HG03565 (cell line): ENCODE results near the gene MEFV.
"Not testable (repeated sequence)": the region's sequence is repeated elsewhere in the genome, so short reads cannot be mapped to it uniquely, and the experiment has no call there.

Experiments used
- ATAC-seq: cut with Tn5 transposase; IDR thresholded peaks from one replicate; pipeline ENCODE4 v1.9.1; 2021; ENCODE audit warnings: mild to moderate bottlenecking, moderate library complexity; ENCODE audit not compliant: unreplicated experiment

MEFV gene

DNA sequence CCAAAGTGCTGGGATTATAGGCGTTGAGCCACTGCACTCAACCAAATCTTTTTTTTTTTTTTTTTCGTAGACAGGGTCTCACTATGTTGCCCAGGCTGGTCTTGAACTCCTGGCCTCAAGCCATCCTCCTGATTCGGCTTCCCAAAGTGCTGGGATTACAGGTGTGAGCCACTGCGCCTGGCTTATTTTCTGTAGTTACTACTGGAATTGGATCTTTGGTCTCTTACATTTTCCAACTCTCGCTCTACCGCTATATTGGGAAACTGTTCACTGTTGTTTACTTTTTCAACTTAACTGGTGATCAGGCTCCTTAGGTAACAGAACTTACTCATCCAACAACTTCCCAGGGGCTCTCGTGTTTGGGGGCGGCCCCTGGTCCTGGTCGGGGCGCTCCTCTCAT is 35.6 kb downstream of the MEFV start:
- ATAC-seq: no peak

GRCh38 chr16:3216263-3216640 is 40.2 kb downstream of the MEFV start:
- ATAC-seq: no peak

DNA sequence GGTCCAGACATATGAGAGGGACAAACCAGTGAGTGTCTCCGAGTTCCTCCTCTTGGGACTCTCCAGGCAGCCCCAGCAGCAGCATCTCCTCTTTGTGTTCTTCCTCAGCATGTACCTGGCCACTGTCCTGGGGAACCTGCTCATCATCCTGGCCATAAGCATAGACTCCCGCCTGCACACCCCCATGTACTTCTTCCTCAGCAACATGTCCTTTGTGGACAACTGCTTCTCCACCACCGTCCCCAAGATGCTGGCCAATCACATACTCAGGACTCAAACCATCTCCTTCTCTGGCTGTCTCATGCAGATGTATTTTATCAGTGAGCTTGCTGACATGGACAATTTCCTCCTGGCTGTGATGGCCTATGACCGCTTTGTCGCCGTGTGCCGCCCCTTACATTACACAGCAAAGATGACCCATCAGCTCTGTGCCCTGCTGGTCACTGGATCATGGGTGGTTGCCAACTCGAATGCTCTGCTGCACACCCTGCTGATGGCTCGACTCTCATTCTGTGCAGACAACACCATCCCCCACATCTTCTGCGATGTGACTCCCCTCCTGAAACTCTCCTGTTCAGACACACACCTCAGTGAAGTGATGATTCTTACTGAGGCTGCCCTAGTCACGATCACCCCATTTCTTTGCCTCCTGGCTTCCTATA is 40.7 kb downstream of the MEFV start:
- no peak for ATAC-seq

DNA sequence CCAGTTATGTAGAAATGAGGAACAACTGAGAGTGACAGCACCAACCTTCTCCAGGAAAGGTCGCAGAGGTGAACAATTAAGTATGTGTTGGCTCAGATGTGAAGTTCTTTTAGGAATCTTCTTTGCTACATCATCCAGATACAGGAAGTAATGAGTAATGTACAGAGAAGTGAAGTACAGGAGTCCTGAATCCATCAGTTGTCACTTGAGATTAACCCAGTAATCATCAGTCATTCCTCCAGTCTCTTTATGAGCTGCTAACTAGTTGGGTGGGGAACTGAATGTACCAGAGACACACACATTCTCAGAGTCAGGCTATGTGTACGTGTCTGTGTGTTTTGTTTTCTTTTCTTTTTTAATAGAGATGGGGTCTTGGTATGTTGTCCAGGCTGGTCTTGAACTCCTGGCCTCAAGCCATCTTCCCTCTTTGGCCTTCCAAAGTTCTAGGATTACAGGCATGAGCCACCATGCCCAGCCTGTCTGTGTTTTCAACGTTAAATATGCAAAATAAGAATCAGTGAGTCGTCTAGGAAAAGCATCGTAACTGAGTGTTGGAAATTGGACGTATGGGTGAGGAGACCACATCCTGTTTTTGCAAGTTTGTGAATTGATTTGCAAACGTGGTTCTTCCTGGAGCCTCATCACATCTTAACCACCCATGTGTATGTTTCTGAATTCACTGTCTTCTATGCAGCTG is 41.4 kb downstream of the MEFV start:
- no peak for ATAC-seq

DNA sequence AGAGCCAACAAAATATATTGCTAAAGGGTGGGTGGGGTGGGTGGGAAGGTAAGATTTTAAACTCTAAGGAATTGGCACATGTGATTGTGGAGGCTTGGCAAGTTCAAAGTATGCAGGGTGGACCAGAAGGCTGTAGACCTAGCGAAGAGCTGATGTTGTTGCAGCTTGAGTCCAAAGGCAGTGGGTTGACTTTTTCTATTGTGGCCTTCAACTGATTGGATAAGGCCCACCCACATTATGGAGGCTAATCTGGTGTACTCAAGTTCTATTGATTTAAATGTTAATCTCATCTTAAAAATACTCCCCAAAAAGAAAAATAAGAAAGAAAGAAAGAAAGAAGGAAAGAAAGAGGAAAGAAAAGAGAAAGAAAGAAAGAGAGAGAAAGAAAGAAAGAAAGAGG is 43.9 kb downstream of the MEFV start:
- no peak for ATAC-seq

DNA sequence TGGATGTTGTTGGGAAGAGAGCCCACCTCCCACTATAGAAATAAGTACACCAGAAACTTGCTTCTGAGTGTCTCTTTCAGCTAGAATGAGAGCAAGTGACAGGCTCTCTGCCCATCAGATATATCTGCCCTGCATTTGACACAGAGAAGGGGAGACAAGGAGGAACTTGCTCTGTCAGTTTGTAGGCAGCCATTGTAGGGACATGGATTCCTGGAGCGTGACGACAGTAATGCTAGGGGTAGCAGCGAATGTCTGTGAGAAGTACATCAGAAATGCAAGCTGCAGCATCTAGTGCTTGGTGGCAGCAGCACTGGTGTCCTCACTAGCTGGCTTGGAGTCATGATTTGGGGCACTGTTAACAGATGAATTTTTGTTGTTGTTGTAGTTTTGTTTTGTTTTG is 44.4 kb downstream of the MEFV start:
- no peak for ATAC-seq

DNA sequence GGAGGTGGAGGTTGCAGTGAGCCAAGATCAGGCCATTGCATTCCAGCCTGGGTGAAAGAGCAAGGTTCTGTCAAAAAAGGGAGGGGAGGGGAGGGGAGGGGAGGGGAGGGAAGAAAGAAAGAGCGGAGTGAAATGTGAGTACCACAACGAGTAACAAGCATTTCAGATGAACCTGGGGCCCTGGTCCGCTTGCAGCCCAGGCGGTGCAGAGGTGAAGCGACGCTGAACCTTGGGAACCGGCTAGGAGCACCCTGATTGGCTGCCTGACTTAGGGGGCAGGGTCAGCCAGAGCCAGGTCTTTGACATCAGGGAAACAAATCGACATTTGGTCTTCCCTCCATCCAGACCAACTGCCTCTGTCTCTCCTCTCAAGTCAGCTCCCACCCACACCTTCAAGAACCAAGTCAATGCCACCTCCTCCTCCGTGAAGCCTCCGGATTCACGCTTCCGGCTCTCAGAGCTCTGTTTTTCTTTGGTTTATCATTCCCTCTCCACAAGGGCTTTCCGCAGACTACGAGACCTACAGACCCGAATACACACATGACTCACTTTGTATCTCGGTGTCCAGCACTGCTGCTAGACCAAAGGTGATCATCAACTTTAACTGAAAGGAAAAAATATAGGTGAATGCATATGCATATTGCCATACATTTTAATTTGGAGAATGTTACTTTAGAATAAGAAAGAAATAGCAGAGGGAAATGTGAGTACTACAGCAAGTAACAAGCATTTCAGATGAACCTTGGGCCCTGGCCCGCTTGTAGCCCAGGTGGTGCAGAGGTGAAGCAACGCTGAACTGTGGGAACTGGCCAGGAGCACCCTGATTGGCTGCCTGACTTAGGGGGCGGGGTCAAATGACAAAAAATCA is 49.1 kb downstream of the MEFV start:
- no peak for ATAC-seq

DNA sequence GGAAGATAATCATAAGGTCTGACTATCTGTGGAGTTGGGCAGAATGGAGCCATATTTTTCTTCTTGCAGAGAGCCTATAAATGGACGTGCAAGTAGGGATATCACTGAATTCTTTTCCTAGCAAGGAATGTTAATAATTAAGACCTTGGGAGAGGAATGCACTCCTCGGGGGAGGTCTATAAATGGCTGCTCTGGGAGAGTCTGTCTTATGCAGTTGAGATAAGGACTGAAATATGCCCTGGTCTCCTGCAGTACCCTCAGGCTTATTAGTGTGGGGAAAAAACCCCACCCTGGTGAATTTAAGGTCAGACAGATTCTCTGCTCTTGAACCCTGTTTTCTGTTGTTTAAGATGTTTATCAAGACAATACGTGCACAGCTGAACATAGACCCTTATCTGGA is 50.5 kb downstream of the MEFV start:
- ATAC-seq: not testable (repeated sequence)

- ATAC-seq: no peak
These were observed 53.4 kb downstream of the MEFV start for GRCh38 chr16:3202903-3203539.

DNA sequence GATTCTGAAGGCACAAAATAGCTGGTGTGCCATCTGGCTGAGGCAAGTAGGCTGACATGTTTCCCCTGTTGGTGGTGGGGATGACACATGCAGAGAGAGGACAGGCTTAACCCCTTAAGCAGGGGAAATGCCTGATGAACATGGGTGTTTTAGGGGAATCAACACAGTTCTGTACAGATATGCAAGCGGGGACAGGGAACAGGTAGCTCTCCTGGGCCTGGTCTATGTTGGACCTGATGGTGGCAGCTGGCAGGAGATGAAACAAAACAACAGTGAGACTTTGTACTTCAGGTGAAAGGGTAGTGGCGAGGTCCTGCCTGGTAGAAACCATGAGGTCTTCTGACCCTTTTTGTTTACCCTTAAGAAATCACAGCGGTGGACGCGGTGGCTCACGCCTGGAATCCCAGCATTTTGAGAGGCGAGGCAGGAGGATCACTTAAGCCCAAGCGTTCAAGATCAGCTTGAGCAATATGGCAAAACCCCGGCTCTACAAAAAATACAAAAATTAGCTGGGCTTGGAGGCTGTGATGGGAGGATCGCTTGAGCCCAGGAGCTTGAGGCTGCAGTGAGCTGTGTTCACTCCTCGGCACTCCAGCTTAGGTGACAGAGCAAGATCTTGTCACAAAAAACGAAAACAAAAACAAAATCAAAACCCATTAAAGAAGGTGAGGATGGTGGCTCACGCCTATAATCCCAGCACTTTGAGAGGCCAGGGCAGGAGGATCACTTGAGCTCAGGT is 57.9 kb downstream of the MEFV start:
- no peak for ATAC-seq

GRCh38 chr16:3197694-3198333 is 58.6 kb downstream of the MEFV start:
- ATAC-seq: not testable (repeated sequence)

GRCh38 chr16:3195975-3196374 is 60.5 kb downstream of the MEFV start:
- no peak for ATAC-seq

- no peak for ATAC-seq
These were observed 61.6 kb downstream of the MEFV start for GRCh38 chr16:3194792-3195191.

DNA sequence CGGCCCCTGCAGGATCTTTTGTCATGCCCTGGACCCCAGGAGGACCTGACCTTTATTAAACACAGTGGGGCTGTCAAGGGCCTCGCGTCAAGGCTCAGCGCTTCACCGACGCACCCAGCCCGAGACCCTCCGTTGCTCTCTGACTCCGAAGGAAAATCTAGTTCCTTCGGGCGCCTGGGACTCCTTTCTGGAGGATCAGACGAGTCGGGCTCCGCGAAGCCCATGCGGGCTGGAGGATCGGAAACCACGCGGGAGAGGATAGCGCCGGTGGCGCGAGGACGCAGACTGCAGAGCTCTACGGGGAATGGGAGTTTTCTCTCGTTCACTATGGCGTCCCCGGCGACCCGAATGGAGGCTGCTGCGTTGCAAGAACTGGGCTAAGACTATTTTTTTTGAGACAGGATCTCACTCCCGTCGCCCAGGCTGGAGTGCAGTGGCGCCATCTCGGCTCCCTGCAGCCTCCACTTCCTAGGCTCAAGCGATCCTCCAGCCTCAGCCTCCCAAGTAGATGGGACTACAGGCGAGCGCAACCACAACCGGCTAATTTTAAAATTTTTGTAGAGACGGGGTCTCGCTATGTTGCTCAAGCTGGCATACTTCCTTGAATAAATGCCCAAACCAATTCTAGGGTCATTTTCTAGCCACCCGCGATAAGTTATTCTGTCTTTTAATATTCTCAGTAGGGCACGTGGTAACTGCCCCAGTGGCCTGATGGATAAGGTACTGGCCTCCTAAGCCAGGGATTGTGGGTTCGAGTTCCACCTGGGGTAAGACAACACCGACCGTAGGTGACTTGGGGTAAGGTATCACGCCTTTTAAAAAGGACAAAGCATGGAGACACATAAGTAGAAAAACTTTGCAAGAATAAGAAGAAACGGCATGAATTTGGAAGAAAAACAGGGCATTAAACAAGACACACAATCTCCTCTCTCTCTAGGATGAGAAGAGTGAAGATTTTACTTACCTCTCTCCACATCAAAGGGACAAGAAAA is 62.9 kb downstream of the MEFV start:
- no peak for ATAC-seq

DNA sequence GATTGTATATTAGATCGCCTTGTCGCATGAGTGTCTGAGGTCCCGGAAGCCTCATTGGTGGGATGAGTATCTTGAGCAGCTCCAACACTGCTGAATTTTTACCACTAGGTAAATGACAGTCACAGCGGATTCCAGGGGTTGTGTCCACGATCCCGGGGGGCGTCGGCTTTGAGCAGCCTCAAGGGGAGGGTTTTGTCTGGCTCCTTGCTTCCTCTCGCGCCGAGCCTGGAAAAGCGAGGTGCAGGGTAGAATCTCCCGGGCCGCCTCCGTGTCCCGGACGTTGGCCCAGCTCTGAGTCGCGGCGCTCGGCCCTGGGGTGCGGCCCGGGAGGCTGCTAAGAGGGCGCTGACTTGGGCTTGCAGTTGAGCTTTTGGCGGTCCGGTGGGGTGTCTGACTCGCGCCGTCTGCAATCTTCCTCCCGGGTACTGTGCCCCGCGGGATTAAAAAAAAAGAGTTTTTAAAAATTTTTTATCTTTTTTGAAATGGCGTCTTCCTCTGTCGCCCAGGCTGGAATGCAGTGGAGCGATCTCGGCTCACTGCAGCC is 63.9 kb downstream of the MEFV start:
- ATAC-seq: no peak
